Measurements from ENCODE around the gene PUS3.
A peak's percentile ranks its signal among the peaks of the same experiment; 100 is the strongest.

GRCh38 chr11:125874556-125875124, 28.4 kb downstream of the PUS3 start:
- TF ChIP-seq CTCF (IDR thresholded peaks at IDR 0.05; ENCODE audit: insufficient read depth, low read length, poor library complexity, severe bottlenecking) (peak; percentile 27), EZH2phosphoT487 (conservative IDR thresholded peaks at IDR 0.05; ENCODE audit: low read length) (no peak)
